Activated CD4-positive, alpha-beta T cell treated with anti-CD3 and anti-CD28 coated beads, Interleukin-2, amount 50 U/mL, for 4 hours (primary cell): ENCODE data around the gene CCDC15.

Experiments
- DNase-seq, 2 experiments: peaks; one replicate each; pipeline ENCODE4 v3.0.0-alpha.2; 2020

CCDC15 gene

GRCh38 chr11:125070699-125071254, 116.8 kb downstream of the CCDC15 start:
- DNase-seq, result no peak

GRCh38 chr11:125071435-125071834, 117.4 kb downstream of the CCDC15 start:
- no peak for DNase-seq

GRCh38 chr11:125071846-125072217, 117.8 kb downstream of the CCDC15 start:
- no peak for DNase-seq

GRCh38 chr11:125072218-125072960, 118.4 kb downstream of the CCDC15 start:
- no peak for DNase-seq

GRCh38 chr11:125072961-125073590, 119.1 kb downstream of the CCDC15 start:
- DNase-seq, result no peak

GRCh38 chr11:125073616-125074483, 119.8 kb downstream of the CCDC15 start:
- DNase-seq, result no peak

GRCh38 chr11:125074511-125075241, 120.7 kb downstream of the CCDC15 start:
- no peak for DNase-seq

- DNase-seq, result no peak
Observed at GRCh38 chr11:125075242-125075625, 121.2 kb downstream of the CCDC15 start.

GRCh38 chr11:125075900-125076317, 121.9 kb downstream of the CCDC15 start:
- no peak for DNase-seq

- DNase-seq, result no peak
Observed at GRCh38 chr11:125076378-125076945, 122.5 kb downstream of the CCDC15 start.

GRCh38 chr11:125078016-125078415, 124.0 kb downstream of the CCDC15 start:
- no peak for DNase-seq

- DNase-seq, result no peak
Observed at GRCh38 chr11:125078516-125079140, 124.6 kb downstream of the CCDC15 start.

GRCh38 chr11:125079151-125079877, 125.3 kb downstream of the CCDC15 start:
- DNase-seq, result no peak

GRCh38 chr11:125079878-125080530, 126.0 kb downstream of the CCDC15 start:
- DNase-seq, result no peak

GRCh38 chr11:125080531-125080911, 126.5 kb downstream of the CCDC15 start:
- no peak for DNase-seq

- no peak for DNase-seq
Observed at GRCh38 chr11:125081098-125081798, 127.2 kb downstream of the CCDC15 start.

- DNase-seq, result no peak
Observed at GRCh38 chr11:125082040-125082439, 128.0 kb downstream of the CCDC15 start.

GRCh38 chr11:125082611-125083311, 128.8 kb downstream of the CCDC15 start:
- no peak for DNase-seq
